GM18507 (cell line): ENCODE results near the gene RPA3.

ENCODE experiments used
- DNase-seq: peaks from one replicate; pipeline ENCODE4 v3.0.0; 2011; ENCODE audit warnings: low read depth; ENCODE audit not compliant: insufficient read length; ENCODE audit errors: extremely low spot score
- FAIRE-seq: peaks from 2 replicates; lab custom pipeline; 2011; peaks lifted over from hg19 to GRCh38; lab: Jason Lieb, UNC

The RPA3 gene

GRCh38 chr7:7620236-7620635 is 98.2 kb downstream of the RPA3 start:
- FAIRE-seq, result no peak
- no peak for DNase-seq

DNA sequence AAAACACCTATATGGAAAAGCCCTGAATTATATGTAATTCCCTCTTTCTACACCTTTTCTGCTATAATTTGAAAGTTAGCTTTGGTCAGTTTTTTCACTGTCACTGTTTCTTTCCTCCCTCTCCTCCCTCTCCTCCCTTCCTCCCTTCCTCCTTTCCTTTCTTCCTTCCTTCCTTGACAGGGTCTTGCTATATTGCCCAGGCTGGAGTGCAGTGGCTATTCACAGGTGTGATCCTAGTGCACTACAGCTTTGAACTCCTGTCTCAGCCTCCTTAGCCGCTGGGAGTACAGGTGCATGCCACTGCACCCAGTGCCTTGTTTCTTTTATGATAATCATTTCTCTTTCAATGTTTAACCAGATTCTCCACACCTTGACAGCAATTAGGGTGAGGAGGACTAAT is 100.0 kb downstream of the RPA3 start:
- DNase-seq, result no peak
- FAIRE-seq, result no peak

DNA sequence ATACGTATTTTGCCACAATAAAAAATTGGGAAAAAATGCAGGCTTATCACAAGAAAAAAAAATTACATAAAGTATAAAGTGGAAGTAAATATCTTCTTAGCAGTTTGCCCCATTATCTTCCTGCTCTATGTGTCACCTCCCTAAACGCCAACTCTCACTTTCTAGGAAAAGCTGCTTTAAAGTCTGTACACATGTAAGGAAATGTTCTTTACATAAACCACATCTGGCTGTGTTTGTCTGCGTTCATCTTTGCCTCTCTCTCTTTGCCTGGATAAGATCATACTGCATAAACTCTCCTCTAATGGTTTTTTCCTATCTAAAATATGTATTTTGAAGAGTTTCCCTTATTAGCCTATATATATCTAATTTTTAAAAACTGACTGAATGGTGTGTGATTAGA is 100.9 kb downstream of the RPA3 start:
- DNase-seq (no peak), FAIRE-seq (no peak)

GRCh38 chr7:7614018-7614741 is 104.2 kb downstream of the RPA3 start:
- no peak for DNase-seq
- no peak for FAIRE-seq

DNA sequence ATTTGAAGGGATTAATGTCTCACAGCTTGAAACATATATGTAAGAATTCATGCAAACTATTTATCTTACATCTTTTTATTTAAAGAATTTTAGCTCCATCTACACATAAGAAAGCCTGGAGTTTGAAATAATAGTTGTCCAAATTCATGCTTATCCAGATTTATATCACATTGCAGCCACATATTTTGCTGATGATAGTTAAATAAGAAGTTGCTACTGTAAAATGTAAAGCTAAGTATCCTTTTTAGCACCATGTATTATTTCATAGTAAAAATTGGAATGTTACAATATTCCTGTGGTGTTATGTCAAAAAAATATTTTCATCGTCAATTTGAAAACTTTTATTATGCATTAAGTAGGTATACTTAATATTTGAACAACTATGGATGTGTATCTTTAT is 105.2 kb downstream of the RPA3 start:
- no peak for FAIRE-seq
- DNase-seq, result no peak

DNA sequence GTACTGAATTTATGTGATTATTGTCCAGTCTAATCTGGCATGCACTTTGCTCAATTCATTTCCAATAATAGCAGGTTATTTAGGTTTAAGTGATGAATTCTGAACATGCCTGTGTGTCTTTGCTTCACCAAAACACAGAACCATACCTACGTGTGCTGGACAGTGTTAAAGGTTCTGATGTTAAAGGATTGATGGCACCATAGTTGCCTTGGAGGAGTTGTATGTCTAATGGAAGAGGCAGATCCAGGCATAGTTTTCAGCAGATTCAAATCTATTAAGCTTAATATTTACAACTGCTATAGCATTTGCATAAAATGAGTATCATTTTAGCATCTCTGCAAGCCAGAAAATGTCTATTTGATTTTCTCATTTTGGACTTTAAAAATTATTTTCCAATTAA is 105.9 kb downstream of the RPA3 start:
- FAIRE-seq (no peak), DNase-seq (no peak)

GRCh38 chr7:7609330-7609729 is 109.1 kb downstream of the RPA3 start:
- no peak for FAIRE-seq
- DNase-seq, result no peak

GRCh38 chr7:7607010-7607409 is 111.4 kb downstream of the RPA3 start:
- FAIRE-seq, result no peak
- DNase-seq, result no peak

GRCh38 chr7:7596176-7596575 is 122.2 kb downstream of the RPA3 start:
- FAIRE-seq (no peak), DNase-seq (no peak)

- no peak for FAIRE-seq
- no peak for DNase-seq
These were observed 123.0 kb downstream of the RPA3 start for GRCh38 chr7:7595451-7595850.
